NCI-H82 treated with DMSO at 0.1 percent for 48 hours (cell line): ENCODE measurements around the gene PPIL1.

Source experiments
- DNase-seq: peaks from one replicate; lab custom pipeline; 2025; ENCODE audit not compliant: unreplicated experiment; lab: John Stamatoyannopoulos, UW

PPIL1 gene

DNA sequence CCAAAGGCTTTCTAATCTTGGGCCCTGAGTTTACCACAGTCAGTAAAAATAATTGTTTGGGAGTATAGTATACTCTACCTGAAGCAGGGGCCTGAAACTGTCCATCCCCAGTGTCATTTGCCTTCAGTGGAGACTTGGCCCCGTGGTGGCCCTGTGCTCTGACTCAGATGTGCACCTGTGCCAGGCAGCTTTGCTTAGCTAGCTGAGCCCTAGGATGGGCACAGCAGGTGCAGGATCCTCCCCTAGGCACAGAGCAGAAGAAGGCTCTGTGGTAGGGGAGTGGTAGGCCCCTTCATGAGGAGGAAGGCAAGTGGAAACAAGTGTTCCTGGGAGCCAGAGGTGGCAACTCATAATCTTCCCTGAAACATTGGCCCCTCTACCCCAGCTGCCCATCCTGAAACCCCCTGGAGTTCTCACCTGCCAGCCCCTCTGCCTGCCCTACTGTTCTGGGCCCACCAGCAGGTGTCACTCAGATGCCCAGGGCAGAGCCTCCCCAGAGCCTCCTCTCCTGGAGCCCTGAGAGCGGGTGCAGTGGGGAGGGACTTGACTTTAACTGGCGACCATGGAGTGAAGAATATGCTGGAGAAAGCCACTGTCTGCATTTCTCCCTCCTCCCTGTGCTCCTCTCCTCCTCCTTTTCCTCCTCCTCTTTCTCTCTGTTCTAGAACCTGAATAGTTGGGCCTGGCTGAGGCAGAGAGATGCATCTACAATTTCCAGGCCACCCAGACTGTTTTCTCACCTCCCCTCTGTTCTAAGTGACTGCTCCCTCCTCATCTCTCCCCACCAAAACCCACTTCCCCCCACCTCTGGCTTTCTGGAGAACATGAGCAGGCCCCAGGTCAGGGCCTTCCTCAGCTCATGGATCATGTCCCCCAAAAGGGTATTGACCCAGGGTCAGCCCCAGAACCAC lies 38.2 kb downstream of the PPIL1 start:
- no peak for DNase-seq

- no peak for DNase-seq
These were observed 39.8 kb downstream of the PPIL1 start for GRCh38 chr6:36834576-36835341.

- DNase-seq, result no peak
These were observed 41.3 kb downstream of the PPIL1 start for GRCh38 chr6:36833182-36833789.

DNA sequence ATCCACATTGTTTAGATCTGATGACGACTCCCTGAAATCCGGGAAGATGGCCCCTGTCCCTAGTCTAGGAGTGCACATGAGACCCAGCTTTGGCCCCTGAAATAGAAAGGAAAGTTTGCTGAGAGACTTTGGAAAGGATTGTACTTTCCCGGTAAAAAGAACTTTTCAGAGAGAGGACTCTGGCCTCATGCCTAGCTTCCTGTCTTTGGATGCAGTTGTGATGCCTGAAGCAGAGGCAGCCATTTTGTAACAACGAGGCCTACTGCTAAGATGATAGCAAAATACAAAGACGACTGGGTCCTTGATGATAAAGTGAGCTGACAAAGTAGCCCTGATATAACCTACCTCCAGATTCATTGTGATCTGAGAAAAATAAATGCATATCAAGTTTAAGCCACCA lies 42.3 kb downstream of the PPIL1 start:
- DNase-seq, result no peak

GRCh38 chr6:36830577-36830976 lies 44.0 kb downstream of the PPIL1 start:
- no peak for DNase-seq

GRCh38 chr6:36829919-36830544 lies 44.6 kb downstream of the PPIL1 start:
- no peak for DNase-seq

DNA sequence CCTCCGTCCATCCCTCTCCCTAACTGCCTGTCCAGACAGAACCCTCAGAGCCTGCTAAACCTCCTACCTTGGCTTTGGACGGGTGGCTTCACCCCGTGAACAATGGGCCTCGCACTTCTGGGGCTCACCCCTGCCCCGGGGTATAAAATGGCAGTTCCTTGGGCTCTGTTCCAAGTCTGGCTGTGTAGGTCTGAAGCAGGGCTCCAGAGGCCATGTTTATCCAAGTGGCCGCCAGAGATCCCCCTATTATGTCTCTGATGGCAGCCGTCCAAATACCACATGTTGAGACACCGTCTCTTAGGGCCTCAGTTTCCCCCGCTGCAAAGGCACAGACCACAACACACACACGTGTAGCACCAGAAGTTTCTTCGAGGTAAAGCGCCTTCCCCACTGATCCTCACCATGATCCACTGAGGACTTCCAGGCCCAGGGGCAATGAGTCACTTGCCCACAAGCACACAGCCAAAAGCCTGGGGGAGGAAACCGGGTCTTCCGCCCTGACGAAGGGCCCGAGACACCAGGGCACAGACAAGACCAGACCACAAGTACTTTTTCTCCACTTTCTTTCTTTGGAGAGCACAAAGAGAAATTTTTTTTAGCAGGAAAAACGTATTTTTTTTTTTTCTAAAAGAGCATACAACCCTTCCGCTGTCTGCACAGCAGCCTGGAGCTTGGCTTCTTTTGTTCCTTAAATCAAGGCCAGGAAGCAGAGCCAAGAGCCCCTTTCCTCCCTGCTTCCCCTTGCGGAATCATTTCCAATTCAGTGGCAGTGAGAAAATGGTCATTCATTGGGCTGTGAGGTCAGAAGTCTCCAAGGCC lies 47.1 kb downstream of the PPIL1 start:
- DNase-seq, result no peak

- no peak for DNase-seq
These were observed 47.9 kb downstream of the PPIL1 start for GRCh38 chr6:36826520-36827227.

GRCh38 chr6:36825994-36826393 lies 48.6 kb downstream of the PPIL1 start:
- no peak for DNase-seq

DNA sequence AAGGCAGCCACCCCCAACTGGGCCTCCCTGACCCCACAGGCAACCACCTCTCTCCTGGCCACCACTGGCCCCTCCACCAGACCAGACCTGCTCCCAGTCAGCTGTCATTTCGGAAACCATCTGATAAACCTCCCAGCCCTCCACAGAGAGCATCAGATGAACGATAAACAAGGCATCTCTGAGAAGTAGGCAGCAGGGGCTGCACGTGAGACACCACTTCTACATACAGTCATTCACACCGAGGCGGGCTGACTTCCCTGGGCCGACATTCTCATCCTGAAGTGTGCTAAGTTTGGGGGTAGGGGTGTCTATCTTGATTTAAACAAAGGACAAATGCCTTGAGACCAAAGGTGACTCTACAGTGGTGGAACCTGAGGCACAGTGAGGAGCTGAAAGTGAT lies 49.2 kb downstream of the PPIL1 start:
- DNase-seq, result no peak

DNA sequence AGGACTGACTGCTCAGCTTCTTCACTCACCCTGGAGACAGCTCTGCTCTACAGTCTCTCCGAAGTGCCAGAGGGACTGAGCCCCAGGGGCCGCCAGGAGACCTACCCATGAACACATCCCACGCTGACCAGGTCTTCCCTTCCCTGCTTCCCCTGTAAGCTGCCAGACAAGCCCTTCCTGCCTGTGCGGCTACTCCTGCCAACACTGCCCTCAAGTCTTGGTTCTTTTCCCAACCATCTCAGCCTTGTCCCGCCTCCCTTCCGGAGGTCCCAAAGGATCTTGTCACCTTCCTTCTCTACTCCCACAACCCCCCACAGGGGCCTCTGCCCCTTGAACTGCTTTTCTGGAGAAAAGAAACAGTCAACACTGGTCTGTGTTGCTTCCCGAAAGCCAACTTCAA lies 50.4 kb downstream of the PPIL1 start:
- DNase-seq, result no peak

DNA sequence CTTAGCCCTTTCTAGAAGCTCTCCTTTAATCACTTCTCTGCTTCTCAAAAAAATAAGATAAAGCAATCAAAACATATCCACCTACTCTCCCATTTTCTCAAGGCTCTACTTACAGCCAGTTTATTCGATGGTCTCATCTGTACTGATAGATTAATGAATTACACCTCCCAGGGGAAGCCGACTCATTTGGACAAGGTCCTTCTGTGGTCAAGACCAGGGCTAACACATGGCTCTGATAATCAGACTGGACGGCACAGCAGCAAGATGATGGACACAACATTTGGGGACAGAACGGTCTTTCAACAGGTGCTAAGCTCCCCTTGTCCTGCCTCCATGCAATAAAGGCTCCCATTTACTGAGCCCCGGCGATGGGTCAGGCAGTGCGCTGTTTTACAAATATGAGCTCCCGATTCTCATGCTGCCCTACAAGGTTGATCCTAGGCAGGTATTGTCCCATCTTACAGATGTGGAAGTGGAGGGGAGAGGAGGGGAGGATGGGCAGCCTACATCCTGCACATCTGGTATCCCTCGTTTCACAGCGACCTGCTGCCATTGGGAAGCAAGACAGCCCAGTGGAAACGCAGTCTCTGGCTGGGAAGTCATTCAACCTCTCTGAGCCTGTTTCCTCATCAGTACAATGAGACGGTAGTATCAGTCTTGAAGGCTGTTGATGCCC lies 51.0 kb downstream of the PPIL1 start:
- no peak for DNase-seq

DNA sequence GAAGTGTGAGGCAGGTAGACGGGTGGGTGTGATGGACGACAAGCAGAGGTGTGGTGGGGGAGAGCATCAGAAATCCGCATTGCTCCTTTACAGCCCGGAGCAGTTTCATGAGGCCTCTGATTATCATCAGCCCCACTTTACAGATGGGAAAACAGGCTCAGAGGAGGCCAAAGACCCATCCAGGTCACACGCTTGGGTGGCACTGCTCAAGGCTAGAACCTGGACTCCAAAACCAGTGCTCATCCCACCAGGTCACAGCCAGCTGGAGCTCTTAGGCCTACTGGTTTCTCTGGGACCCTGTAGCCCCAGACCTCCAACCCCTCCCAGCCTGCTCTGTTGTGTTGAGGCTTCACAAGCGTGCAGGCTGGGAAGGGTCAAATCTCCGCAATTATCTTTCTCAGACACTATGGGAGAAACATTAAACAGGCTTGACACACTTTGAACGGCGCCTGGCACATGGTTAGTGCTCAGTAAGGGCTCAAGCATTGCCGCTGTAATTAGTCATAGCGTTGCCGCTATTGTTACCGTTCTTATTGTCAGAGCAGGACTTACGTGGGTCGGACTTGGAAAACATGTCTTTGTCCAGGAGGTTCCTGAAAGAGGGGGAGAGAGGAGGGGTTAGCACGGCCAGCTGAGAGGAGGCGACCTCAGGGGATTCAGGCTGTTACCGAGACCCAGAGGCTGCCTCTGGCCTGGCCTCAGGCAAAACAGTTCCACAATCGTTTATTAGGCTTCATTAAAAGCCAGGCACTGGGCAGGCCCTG lies 51.9 kb downstream of the PPIL1 start:
- no peak for DNase-seq

DNA sequence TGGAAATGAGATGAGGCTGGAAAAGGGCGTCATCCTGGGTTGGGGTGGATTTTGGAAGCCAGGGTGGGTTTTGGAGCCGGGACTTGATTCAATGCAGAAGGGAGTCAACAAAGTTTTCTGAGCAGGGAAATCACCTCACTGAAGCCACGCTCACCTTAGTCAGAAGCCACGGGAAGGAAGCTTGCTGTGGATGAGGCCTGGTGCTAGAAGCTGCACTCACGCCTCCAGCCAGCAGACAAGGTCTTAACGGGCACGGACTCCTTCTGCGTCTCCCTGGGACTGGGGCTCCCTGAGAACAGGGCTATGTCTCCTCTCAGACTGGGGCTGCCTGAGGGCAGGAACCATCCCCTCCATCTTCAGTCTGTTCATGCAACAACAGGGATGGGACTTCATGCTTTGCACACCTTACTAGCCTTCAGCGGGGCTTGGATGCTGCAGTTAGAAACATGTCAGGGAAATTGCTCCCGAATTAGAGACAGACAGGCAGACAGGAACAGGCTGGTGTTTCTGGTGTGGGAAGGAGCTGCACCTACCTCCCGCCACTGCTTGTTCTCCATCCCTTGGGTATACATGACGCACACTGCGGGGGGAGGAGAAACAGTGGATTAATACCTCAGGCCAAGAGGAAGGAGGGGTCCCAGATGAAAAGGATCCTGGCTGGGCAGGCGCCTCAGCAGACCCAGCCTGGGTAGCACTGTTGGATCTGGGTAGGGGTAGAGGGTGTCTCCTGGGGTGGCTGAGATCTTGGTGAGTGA lies 52.8 kb downstream of the PPIL1 start:
- peak; percentile 43 for DNase-seq

- DNase-seq, result no peak
These were observed 53.7 kb downstream of the PPIL1 start for GRCh38 chr6:36820700-36821580.

DNA sequence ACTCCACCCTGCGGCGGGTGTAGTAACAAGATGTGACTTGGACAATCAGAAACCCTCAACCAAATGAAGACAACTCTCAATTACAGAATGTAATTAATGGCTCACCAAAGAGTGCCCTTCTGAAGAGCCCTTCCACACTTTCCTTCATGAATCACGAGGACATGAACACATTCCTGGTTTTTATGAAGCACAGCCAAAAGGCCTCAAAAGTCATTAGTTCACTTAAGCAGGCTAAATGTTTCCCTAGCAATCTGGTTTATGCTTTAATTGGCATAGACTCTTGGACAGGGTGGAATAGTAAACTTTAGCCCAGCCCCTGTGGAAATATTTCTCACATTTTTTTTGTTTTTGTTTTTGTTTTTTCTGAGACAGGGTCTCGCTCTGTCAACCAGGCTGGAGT lies 55.8 kb downstream of the PPIL1 start:
- DNase-seq, result no peak

GRCh38 chr6:36817847-36818246 lies 56.8 kb downstream of the PPIL1 start:
- no peak for DNase-seq
